T-helper 1 cell treated with Interleukin-12 subunit alpha and Interleukin-12 subunit beta and Interleukin-4 antibody, amounts not matched to agents 30 ng/mL and 1 ng/mL, for 36 hours (primary cell): ENCODE results near the gene COG4. TPM values are rescaled to one million over a fixed set of nuclear protein-coding genes. Genes with fewer than 3 reads are reported as not detected.

Source experiments
- intact Hi-C: fragments of 100-400 bp; cut with micrococcal nuclease; formaldehyde crosslinking; loops from one replicate; pipeline ENCODE4 v1.15.1; 2024
- total RNA-seq: library from RNA; stranded (reverse); gene quantifications from 2 replicates; pipeline ENCODE4 v1.2.3, GENCODE V29; 2022

COG4 gene
- total RNA-seq = 55.8 and 57.9 TPM in 2 replicates

DNA sequence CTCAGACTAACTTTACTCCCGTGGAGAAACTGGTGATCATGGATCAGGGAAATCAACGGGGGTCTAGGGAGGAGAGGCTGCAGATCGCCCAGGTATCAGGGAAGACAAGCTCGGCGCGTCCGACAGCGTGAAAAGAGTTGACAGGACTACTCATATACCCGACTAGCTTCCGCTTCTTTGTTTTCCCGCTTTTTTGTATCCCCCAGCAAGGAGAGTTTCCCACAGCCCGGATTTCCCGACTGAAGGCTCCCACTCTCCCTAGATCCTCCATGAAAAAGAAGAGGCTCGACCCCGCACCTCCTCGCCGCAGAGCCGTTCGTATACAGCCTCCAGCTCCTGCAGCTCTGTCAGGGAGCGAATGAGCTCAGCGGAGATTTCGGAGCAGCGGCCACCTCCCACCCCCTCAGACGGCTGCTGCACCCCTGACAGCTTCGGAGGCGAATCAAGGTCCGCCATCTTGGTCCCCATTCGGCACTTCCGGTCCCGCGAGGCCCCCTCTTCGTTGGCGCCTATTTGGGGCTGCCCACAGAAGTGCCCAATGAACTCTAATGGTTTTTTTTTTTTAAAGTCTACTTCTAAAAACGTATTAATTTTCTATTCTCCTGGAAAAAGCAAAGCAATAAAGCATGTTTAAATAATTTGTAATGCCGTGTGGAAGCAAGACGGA, at the start of gene COG4:
Gene COG4, minus strand, starts transcription at position 479 of the 667 bp plus-strand sequence. Its CDS starts 11 bp downstream, at position 468.
- intact Hi-C loops = loop anchor here (1.0 to 5.0 kb wide), 13 partner anchors 14 to 764 kb away; partner anchors contain the start of genes AARS1, CMTR2, FCSK and ST3GAL2

- intact Hi-C loops = loop anchor here (5.0 kb wide), 2 partner anchors 79 to 199 kb away; no protein-coding TSS in a partner anchor
Observed at GRCh38 chr16:70572926-70573270, 49.5 kb upstream of the COG4 start.

DNA sequence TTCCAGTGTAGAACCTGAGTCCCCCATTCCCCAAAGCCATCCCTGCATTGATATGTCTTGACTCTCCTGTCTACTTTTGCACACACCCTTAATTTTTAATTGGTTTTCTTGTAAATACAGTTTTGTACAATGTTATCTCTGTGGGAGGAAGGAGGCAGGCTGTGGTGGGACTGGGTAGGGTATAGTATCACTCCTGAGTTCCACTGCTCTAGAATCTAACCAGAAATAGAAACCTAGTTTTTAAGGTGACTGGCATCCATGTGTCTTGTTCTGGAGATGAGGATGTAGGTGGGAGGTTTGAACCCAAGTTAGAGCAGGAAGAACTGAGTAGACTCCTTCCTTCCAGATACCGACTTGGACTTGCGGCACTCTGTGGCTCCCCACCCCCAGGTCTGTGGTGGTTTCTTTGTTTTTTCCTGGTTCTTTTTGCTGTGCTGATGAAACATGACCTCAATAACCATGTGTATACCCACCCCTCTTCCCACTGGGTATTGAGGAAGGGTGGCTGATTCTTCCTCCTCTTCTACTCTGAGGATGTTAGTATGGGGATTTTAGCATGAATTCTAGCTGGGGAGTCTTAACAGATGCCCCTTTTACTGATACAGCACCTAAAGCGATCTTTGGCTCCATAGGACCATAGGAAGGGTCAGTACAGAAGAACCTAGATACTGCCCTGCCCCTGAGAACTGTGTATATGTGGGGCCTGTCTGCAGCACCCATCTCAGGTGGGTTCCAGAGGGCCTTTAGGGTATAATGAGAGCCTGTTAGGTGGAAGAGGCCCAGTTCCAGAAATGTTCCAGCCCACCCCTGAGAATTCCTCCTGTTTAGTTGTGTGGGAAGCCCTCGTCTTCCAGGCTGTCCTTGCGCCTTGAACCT, 48.9 kb upstream of the COG4 start:
- intact Hi-C loops = loop anchor here (5.0 kb wide), 2 partner anchors 80 to 200 kb away; no protein-coding TSS in a partner anchor

- intact Hi-C loops = loop anchor here (5.0 kb wide), 2 partner anchors 81 to 201 kb away; no protein-coding TSS in a partner anchor
Observed at GRCh38 chr16:70571623-70572022, 48.3 kb upstream of the COG4 start.

DNA sequence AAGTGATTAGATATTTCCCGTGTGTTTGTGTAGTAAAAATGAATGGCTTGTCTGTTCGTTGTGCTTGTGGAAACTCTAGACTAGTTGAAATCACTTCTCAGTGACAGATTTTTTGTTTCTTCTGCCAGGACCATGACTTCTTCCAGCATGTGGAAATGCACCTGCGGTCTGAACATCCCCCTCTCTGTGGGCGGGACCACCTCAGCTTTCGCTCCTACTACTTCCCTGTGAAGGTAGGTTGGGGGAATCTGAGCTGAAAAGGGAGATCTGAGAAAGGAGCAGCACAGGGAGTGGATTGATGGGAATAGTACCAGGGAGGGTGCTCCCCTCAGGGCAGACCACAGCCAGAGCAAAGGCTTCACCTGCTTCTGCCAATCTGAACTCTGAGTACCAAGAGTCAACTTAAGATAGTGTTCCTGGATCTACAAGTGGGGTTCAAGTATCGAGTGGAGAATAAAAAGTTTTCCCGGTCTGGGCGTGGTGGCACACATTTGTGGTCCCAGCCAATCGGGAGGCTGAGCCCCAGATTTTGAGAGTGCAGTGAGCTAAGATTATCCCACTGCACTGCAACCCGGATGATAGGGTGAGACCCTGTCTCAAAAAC, 47.7 kb upstream of the COG4 start:
- intact Hi-C loops = loop anchor here (5.0 kb wide), 2 partner anchors 81 to 201 kb away; no protein-coding TSS in a partner anchor

GRCh38 chr16:70569752-70570151, 46.4 kb upstream of the COG4 start:
- intact Hi-C loops = loop anchor here (5.0 kb wide), 2 partner anchors 83 to 203 kb away; no protein-coding TSS in a partner anchor

- intact Hi-C loops = no loop called here
Observed at GRCh38 chr16:70568601-70569237, 45.4 kb upstream of the COG4 start.

- intact Hi-C loops = no loop called here
Observed at GRCh38 chr16:70565053-70565452, 41.7 kb upstream of the COG4 start.

DNA sequence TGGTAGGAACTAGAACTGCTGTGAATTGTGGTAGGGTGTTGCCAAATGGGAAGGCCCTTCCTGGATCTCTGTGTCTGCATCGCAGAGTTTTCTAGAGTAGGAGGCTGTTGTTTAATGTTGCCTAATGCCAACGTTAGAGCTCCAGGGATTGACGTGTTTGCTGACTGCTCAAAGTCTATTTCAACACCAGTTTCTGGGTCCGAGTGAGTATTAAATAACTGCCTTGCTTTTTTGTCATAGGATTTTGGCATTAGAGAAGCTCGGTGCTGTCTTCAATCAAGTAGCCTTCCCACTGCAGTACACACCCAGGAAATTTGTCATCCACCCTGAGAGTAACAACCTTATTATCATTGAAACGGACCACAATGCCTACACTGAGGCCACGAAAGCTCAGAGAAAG, 40.3 kb upstream of the COG4 start:
- intact Hi-C loops = no loop called here

DNA sequence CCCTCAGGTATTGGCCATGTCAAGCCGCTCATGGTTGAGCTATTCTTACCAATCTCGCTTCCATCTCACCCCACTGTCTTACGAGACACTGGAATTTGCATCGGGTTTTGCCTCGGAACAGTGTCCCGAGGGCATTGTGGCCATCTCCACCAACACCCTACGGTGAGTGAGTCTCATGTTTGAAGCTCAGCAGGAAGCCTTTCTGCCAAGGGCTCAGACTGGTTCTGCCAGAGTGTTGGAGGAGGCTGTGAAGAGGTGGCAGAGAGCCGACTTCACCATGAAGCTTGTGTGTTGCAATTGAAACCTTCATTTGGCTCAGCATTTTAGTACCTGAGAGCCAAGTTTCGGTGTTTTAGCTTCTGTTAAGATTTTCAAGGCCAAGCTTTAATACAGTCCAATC, 38.3 kb upstream of the COG4 start:
- intact Hi-C loops = no loop called here

- intact Hi-C loops = no loop called here
Observed at GRCh38 chr16:70556063-70556462, 32.7 kb upstream of the COG4 start.

DNA sequence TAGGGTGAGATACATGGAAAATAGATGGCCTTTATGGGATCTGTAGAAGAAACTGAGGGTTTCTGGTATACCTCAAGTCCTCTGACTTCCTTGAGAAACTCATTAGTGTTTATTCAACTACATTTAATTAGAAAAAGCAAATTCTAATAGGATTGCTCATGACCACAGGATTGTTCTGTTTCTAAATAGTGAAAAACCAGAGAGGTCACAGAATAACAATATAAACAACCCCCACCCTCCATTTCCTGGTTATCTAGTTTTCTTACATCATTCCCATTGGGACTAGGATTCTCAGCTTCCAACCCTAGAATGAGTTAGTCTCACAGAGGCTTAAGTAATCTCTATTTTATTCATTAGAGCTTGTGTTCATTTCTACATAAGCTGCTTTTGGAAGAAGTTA, 30.3 kb upstream of the COG4 start:
- intact Hi-C loops = no loop called here

- intact Hi-C loops = no loop called here
Observed at GRCh38 chr16:70552675-70553074, 29.3 kb upstream of the COG4 start.

- intact Hi-C loops = no loop called here
Observed at GRCh38 chr16:70551788-70552187, 28.4 kb upstream of the COG4 start.

DNA sequence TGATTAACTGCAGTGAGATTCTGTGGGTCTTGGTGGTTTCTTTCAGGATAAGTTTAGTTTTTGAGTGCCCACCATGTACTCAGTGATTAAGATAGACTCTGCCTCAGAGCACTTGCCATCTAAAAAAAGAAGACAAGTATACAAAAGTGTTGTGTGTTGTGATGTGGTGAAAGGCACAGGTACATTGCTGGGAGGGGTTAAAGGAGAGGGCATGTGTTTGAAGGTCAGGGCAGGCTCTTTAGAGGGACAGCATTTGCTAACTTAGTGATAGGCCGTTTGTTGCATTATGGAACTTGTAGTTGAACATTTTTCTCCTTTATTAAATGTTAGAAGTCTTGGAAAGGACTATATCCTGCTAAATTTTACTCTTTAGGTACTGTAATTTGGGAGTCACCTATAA, 26.7 kb upstream of the COG4 start:
- intact Hi-C loops = no loop called here

DNA sequence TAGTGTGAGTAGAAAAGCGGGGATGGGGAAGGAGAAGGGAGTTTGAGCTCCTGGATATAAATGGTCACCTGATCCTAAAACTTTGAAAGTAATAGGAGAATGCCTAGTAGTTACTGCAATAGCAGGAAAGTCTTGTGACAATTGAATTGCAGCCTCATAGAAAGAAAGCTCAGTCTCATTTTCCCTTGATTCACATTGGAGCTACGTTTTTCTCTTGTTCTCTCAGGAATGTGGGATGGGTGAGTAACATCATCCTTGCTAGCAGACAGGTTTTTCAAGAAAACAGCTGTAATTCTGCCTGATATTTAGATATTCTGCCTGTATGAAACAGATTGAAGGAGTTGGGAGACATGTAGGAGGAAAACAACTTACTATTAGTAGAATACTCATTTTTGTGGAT, 25.6 kb upstream of the COG4 start:
- intact Hi-C loops = no loop called here

DNA sequence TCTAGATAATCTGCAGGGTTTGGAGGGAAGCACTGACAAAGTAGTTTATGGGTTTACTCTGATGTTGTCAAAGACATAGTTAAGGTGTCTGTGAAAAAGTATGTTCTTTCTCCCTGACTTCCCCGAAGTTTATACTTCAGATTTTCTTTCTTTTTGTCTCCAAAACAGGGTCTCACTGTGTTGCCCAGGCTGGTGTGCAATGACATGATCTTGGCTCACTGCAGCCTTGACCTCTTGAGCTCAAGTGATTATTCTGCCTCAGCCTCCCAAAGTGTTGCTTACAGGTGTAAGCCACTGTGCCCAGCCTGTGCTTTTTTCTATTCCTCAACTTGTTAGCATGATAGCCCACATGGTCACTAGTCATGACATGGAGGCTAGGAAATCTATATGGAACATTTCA, 21.2 kb upstream of the COG4 start:
- intact Hi-C loops = no loop called here

DNA sequence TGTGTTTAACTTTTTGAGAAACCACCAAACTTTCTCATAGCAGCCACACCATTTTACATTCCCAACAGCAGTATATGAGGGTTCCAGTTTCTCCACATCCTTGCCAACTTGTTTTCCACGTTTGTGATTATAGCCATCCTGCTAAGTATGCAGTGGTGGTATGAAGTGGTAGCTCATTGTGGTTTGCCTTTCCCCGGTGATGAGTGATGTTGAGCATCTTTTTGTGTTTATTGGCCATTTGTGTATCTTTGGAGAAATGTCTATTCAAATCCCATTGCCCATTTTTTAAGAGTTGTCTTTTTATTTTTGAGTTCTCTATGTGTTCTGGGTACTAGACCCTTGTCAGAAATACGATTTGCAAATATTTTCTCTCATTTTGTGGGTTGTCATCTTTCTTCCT, 17.6 kb upstream of the COG4 start:
- intact Hi-C loops = no loop called here

- intact Hi-C loops = no loop called here
Observed at GRCh38 chr16:70534971-70535370, 11.6 kb upstream of the COG4 start.

- intact Hi-C loops = loop anchor here (1.0 kb wide), 2 partner anchors 9 to 123 kb away; no protein-coding TSS in a partner anchor
Observed at GRCh38 chr16:70529954-70530353, 6.6 kb upstream of the COG4 start.
